Mesenchymal stem cell (in vitro differentiated cells and primary cell): ENCODE measurements around the gene LPP.
A peak's percentile ranks its signal among the peaks of the same experiment; 100 is the strongest.

Source experiments
- DNase-seq: peaks from one replicate; pipeline ENCODE4 v3.0.0-alpha.2; 2013
- H2AFZ ChIP-seq: one replicate; pipeline ENCODE4 v1.6.1; 2013; ENCODE audit warnings: low read depth, mild to moderate bottlenecking, control low read depth, inconsistent platforms, low read length, moderate library complexity
- H2AK5ac ChIP-seq: 2 replicates; pipeline ENCODE4 v1.6.1; 2013; ENCODE audit warnings: low read length, moderate library complexity, mild to moderate bottlenecking, inconsistent platforms; ENCODE audit not compliant: severe bottlenecking
- H2BK120ac ChIP-seq: one replicate; pipeline ENCODE4 v1.6.1; 2013; ENCODE audit warnings: low read depth, mild to moderate bottlenecking, inconsistent platforms, low read length, moderate library complexity
- H2BK12ac ChIP-seq, 2 experiments: one replicate each; pipeline ENCODE4 v1.6.1; 2013; ENCODE audit warnings: inconsistent platforms in 2 of 2, low read length in 2 of 2, mild to moderate bottlenecking in 2 of 2, moderate library complexity in 2 of 2, control low read depth in 1 of 2
- H2BK15ac ChIP-seq: one replicate; pipeline ENCODE4 v1.6.1; 2013; ENCODE audit warnings: mild to moderate bottlenecking, low read depth, inconsistent platforms; ENCODE audit not compliant: poor library complexity, severe bottlenecking
- H2BK5ac ChIP-seq: 2 replicates; pipeline ENCODE4 v1.6.1; 2013; ENCODE audit warnings: low read depth, mild to moderate bottlenecking, low read length, control low read depth, inconsistent platforms; ENCODE audit not compliant: poor library complexity, severe bottlenecking
- H3K14ac ChIP-seq, 2 experiments: one replicate each; pipeline ENCODE4 v1.6.1; 2013; ENCODE audit warnings: inconsistent platforms in 2 of 2, low read length in 2 of 2, control low read depth in 1 of 2, mild to moderate bottlenecking in 1 of 2, moderate library complexity in 1 of 2
- H3K18ac ChIP-seq, 2 experiments: one replicate each; pipeline ENCODE4 v1.6.1; 2013; ENCODE audit warnings: inconsistent platforms in 2 of 2, low read length in 2 of 2, control low read depth in 1 of 2, low read depth in 1 of 2, mild to moderate bottlenecking in 1 of 2
- H3K23ac ChIP-seq, 2 experiments: one replicate each; pipeline ENCODE4 v1.6.1; 2013; ENCODE audit warnings: inconsistent platforms in 2 of 2, low read length in 2 of 2, mild to moderate bottlenecking in 2 of 2, moderate library complexity in 2 of 2, control low read depth in 1 of 2
- H3K27ac ChIP-seq: 2 replicates; pipeline ENCODE4 v1.5.1; 2013; ENCODE audit warnings: mild to moderate bottlenecking, moderate library complexity, low read length, control low read depth, inconsistent platforms; ENCODE audit not compliant: poor library complexity, severe bottlenecking
- H3K27me3 ChIP-seq, 2 experiments: 2 replicates each; pipeline versions ENCODE4 v1.6.1 to v1.7.0; 2013; ENCODE audit warnings: low read length in 2 of 2, mild to moderate bottlenecking in 2 of 2, moderate library complexity in 2 of 2, control low read depth in 1 of 2, inconsistent platforms in 1 of 2; ENCODE audit not compliant: control insufficient read depth in 1 of 2, insufficient read depth in 1 of 2
- H3K36me3 ChIP-seq, 2 experiments: 2 replicates each; pipeline versions ENCODE4 v1.6.1 to v1.7.0; 2013; ENCODE audit warnings: low read length in 2 of 2, control low read depth in 1 of 2, inconsistent platforms in 1 of 2, low read depth in 1 of 2, mild to moderate bottlenecking in 1 of 2; ENCODE audit not compliant: insufficient read depth in 2 of 2, control insufficient read depth in 1 of 2
- H3K4ac ChIP-seq, 2 experiments: one replicate each; pipeline ENCODE4 v1.6.1; 2013; ENCODE audit warnings: inconsistent platforms in 2 of 2, low read length in 2 of 2, mild to moderate bottlenecking in 2 of 2, moderate library complexity in 2 of 2, control low read depth in 1 of 2, low read depth in 1 of 2
- H3K4me1 ChIP-seq: 2 replicates; pipeline ENCODE4 v1.6.1; 2013; ENCODE audit warnings: low read depth, low read length, control low read depth; ENCODE audit not compliant: control insufficient read depth, insufficient read depth
- H3K4me2 ChIP-seq: 2 replicates; pipeline ENCODE4 v1.6.1; 2013; ENCODE audit warnings: low read length, mild to moderate bottlenecking, inconsistent platforms; ENCODE audit not compliant: poor library complexity, severe bottlenecking
- H3K4me3 ChIP-seq, 2 experiments: 2 replicates each; pipeline versions ENCODE4 v1.5.1 to v1.7.0; 2013; ENCODE audit warnings: low read length in 2 of 2, mild to moderate bottlenecking in 2 of 2, control low read depth in 1 of 2, low read depth in 1 of 2; ENCODE audit not compliant: insufficient read depth in 1 of 2
- H3K79me1 ChIP-seq: replicated peaks from 2 replicates; pipeline ENCODE4 v1.6.1; 2013; ENCODE audit warnings: mild to moderate bottlenecking, control low read depth, low read length, inconsistent platforms; ENCODE audit not compliant: poor library complexity, severe bottlenecking
- H3K9ac ChIP-seq: 2 replicates; pipeline ENCODE4 v1.7.0; 2013; ENCODE audit warnings: mild to moderate bottlenecking, low read length, moderate library complexity
- H3K9me3 ChIP-seq: 2 replicates; pipeline ENCODE4 v1.7.0; 2013; ENCODE audit warnings: mild to moderate bottlenecking, low read length; ENCODE audit not compliant: control insufficient read depth
- H4K8ac ChIP-seq: one replicate; pipeline ENCODE4 v1.6.1; 2013; ENCODE audit warnings: inconsistent platforms, mild to moderate bottlenecking, low read length, moderate library complexity
- H4K91ac ChIP-seq: one replicate; pipeline ENCODE4 v1.6.1; 2013; ENCODE audit warnings: mild to moderate bottlenecking, low read length, inconsistent platforms
- WGBS: methylation state at CpG from one replicate; pipeline ENCODE4 v1.1.7; 2013; ENCODE audit warnings: mixed read lengths; 5-methylcytosine and 5-hydroxymethylcytosine counted together

LPP gene

GRCh38 chr3:188292827-188293226 is 138.9 kb downstream of the LPP start:
- Histone ChIP-seq H3K27ac (no peak overlapping the region), H3K36me3 (peaks cover 0 to 9% of the 10 kb centered on the region in 2 experiments), H2BK5ac (no peak overlapping the region), H3K79me1 (peaks cover 7% of the 10 kb centered on the region), H3K9ac (no peak overlapping the region), H2AFZ (no peak overlapping the region), H3K14ac (no peak overlapping the region), H4K8ac (no peak overlapping the region), H3K4me1 (peaks cover 7% of the 10 kb centered on the region), H2BK120ac (no peak overlapping the region), H3K4ac (no peak overlapping the region), H3K4me3 (no peak overlapping the region), H3K18ac (no peak overlapping the region), H3K23ac (no peak overlapping the region), H2BK15ac (no peak overlapping the region), H3K4me2 (no peak overlapping the region), H3K9me3 (no peaks in the 10 kb centered on the region), H2AK5ac (no peak overlapping the region), H2BK12ac (no peak overlapping the region), H3K27me3 (no peaks in the 10 kb centered on the region), H4K91ac (no peak overlapping the region)
- no peak for DNase-seq
- 100% methylated on average over 2 of the region's 3 CpGs for WGBS

GRCh38 chr3:188294113-188294512 is 140.2 kb downstream of the LPP start:
- H3K27ac ChIP-seq = peak overlapping the region; percentile 82
- no peak overlapping the region for H2BK5ac ChIP-seq
- no peak overlapping the region for H2BK120ac ChIP-seq
- H3K4me3 ChIP-seq = no peak overlapping the region
- H3K36me3 ChIP-seq = peaks cover 0 to 9% of the 10 kb centered on the region in 2 experiments
- no peak overlapping the region for H2BK12ac ChIP-seq
- 100% methylated on average over 2 of the region's 3 CpGs for WGBS
- H2BK15ac ChIP-seq = no peak overlapping the region
- DNase-seq = no peak
- H3K27me3 ChIP-seq = no peaks in the 10 kb centered on the region
- no peak overlapping the region for H4K91ac ChIP-seq
- no peak overlapping the region for H3K18ac ChIP-seq
- no peaks in the 10 kb centered on the region for H3K9me3 ChIP-seq
- H3K4ac ChIP-seq = no peak overlapping the region
- H3K23ac ChIP-seq = no peak overlapping the region
- H2AK5ac ChIP-seq = no peak overlapping the region
- H3K79me1 ChIP-seq = peaks cover 13% of the 10 kb centered on the region
- no peak overlapping the region for H3K4me2 ChIP-seq
- H3K14ac ChIP-seq = no peak overlapping the region
- H4K8ac ChIP-seq = no peak overlapping the region
- peaks cover 7% of the 10 kb centered on the region for H3K4me1 ChIP-seq
- H3K9ac ChIP-seq = peak overlapping the region; percentile 78
- no peak overlapping the region for H2AFZ ChIP-seq

- Histone ChIP-seq H3K9ac (peak overlapping the region; percentile 78), H3K79me1 (peaks cover 17% of the 10 kb centered on the region), H3K36me3 (peaks cover 0 to 9% of the 10 kb centered on the region in 2 experiments), H3K4me3 (peak overlapping the region in 1 of 2 experiments; percentile 50), H2BK15ac (no peak overlapping the region), H3K9me3 (no peaks in the 10 kb centered on the region), H3K18ac (peak overlapping the region; percentile 43 to 57), H3K4me1 (peaks cover 7% of the 10 kb centered on the region), H4K8ac (no peak overlapping the region), H2BK5ac (no peak overlapping the region), H2AFZ (no peak overlapping the region), H3K27me3 (no peaks in the 10 kb centered on the region), H3K27ac (peak overlapping the region; percentile 82), H2AK5ac (peak overlapping the region; percentile 55), H2BK12ac (peak overlapping the region in 1 of 2 experiments; percentile 25), H3K23ac (no peak overlapping the region), H4K91ac (no peak overlapping the region), H2BK120ac (peak overlapping the region; percentile 23), H3K4me2 (peak overlapping the region; percentile 53), H3K14ac (no peak overlapping the region), H3K4ac (no peak overlapping the region)
- 24% methylated on average over 4 of the region's 11 CpGs for WGBS
- DNase-seq = peak; percentile 97
Observed at GRCh38 chr3:188294823-188295487, 141.0 kb downstream of the LPP start.

- Histone ChIP-seq H3K4me2 (no peak overlapping the region), H4K91ac (no peak overlapping the region), H3K27me3 (no peaks in the 10 kb centered on the region), H3K9ac (no peak overlapping the region), H2BK15ac (no peak overlapping the region), H3K23ac (no peak overlapping the region), H2BK12ac (peak overlapping the region in 1 of 2 experiments; percentile 10), H2AK5ac (peak overlapping the region; percentile 13), H2BK120ac (no peak overlapping the region), H3K27ac (peak overlapping the region; percentile 82), H3K36me3 (peaks cover 0 to under 1% of the 10 kb centered on the region in 2 experiments), H4K8ac (no peak overlapping the region), H2AFZ (no peak overlapping the region), H3K9me3 (no peaks in the 10 kb centered on the region), H3K14ac (no peak overlapping the region), H2BK5ac (no peak overlapping the region), H3K4ac (no peak overlapping the region), H3K79me1 (peaks cover 14% of the 10 kb centered on the region), H3K4me1 (peaks cover 7% of the 10 kb centered on the region), H3K18ac (peak overlapping the region; percentile 7 to 37), H3K4me3 (no peak overlapping the region)
- no peak for DNase-seq
- WGBS = 99% methylated on average over 3 of the region's 3 CpGs
Observed at GRCh38 chr3:188295876-188296275, 141.9 kb downstream of the LPP start.
